Stimulated activated CD4-positive, alpha-beta T cell treated with anti-CD3 and anti-CD28 coated beads, Interleukin-15, amount 100 ng/mL, for 1 hour (primary cell): ENCODE measurements around the gene ADAMTS6.

Experiments used
- DNase-seq, 2 donors: peaks; one replicate each; pipeline ENCODE4 v3.0.0-alpha.2; 2020; ENCODE audit warnings: low read depth in 1 of 2, low spot score in 1 of 2

The ADAMTS6 gene

GRCh38 chr5:65152131-65152530 is 329.6 kb downstream of the ADAMTS6 start:
- no peak for DNase-seq

- DNase-seq = no peak
Observed at GRCh38 chr5:65151614-65152013, 330.1 kb downstream of the ADAMTS6 start.

- DNase-seq = no peak
Observed at GRCh38 chr5:65150599-65151304, 331.0 kb downstream of the ADAMTS6 start.

- no peak for DNase-seq
Observed at GRCh38 chr5:65149827-65150226, 331.9 kb downstream of the ADAMTS6 start.

DNA sequence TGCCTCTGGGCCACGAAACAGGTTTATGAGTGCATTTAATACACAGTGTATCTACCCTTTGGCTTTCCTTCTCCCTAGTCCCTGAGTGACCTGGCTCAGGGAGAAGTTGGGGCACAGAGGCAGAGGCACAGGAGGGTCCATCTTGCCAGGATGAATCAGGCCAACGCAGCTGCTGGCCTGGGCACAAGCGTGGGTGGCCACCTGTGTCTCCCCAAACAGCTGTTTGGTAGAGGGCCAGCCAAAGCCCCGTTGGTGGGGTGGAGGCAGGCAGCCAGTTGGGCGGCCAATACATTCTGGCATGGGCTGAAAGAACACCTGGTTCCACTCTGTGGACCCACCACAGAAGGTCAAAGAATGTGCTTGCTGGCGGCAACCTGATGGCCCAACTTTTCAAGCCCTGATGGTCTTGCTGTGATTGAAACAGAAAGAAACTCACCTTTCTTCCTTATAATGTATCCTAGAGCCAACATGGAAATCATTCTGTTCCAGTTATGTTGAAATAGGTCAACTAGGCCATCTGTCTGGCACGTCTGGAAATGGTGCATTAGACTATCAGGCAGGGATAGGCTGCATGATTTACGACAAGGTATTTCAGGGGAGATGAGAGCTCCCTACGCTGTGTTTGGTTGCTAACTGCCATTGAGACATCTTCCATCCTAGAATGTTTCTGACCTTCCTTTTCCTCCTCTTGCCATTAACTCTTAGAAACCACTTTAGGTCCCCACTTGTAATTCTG is 337.4 kb downstream of the ADAMTS6 start:
- no peak for DNase-seq

- no peak for DNase-seq
Observed at GRCh38 chr5:65142511-65143011, 339.2 kb downstream of the ADAMTS6 start.

DNA sequence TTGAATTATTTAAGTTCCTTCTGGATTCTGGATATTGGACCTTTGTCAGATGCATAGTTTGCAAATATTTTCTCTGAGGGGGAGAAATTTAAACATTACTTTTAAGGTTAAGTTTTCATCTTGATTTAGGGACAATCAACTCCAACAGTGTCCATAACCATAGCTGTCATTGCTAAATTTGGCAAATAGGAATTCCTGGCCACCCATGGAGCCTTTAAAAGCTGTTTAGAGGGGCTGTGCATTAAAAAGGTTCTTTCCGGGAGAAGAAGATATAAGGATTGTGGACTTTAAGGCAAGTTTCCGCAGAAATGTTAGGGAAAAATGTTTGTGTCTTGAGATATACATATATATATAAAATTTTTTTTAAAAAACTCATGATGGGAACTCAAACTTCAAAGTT is 339.7 kb downstream of the ADAMTS6 start:
- no peak for DNase-seq

GRCh38 chr5:65141493-65141892 is 340.2 kb downstream of the ADAMTS6 start:
- no peak for DNase-seq

DNA sequence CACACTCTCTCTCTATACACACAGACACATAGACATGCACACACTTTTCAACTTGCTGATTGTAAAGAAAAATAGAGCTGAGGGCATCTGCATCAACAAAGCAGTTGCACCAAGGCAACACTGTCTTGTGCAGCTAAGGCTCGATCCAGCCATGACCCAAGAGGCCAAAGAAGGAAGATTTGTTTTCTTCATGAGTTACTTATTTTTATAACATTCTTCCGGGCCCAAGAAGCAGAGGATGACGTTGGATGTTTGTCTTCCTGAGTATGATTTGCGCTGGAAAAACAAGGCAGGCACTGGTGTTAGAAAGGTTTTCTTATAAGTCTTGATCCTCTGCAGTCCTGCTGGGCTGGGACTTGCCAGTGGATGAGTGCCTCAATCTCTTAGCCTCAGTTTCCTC is 344.1 kb downstream of the ADAMTS6 start:
- DNase-seq = no peak

DNA sequence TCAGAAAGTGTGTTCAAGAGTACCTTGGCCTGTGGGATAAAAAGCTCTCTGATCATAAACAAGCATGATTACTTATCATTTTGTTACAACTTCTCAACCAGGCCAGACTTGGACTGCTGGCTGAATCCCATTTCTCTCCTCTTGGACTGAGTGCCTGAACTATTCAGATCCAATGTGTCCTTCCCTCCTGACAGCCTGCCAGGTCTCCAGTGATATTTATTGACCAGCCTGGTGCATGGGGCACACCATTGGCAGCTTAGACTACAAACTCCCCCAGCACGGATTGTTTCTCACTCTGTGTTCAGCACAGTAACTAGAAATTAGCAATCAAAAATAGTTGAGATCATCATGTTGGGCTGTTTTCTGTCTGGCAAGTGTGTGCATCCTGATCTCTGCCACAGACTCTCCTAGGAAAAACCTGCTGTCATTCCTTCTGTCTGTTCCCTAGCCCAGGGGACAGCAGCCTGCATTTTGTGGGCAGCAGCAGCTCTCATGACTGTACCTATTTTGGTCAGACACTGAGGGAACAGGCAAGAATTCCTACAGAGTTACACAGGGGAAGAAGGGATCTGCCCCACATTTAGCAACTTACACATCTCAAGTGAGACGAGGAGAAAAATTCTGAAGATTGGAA is 348.1 kb downstream of the ADAMTS6 start:
- no peak for DNase-seq

- DNase-seq = no peak
Observed at GRCh38 chr5:65132386-65132785, 349.3 kb downstream of the ADAMTS6 start.

- DNase-seq = no peak
Observed at GRCh38 chr5:65128226-65128625, 353.5 kb downstream of the ADAMTS6 start.

DNA sequence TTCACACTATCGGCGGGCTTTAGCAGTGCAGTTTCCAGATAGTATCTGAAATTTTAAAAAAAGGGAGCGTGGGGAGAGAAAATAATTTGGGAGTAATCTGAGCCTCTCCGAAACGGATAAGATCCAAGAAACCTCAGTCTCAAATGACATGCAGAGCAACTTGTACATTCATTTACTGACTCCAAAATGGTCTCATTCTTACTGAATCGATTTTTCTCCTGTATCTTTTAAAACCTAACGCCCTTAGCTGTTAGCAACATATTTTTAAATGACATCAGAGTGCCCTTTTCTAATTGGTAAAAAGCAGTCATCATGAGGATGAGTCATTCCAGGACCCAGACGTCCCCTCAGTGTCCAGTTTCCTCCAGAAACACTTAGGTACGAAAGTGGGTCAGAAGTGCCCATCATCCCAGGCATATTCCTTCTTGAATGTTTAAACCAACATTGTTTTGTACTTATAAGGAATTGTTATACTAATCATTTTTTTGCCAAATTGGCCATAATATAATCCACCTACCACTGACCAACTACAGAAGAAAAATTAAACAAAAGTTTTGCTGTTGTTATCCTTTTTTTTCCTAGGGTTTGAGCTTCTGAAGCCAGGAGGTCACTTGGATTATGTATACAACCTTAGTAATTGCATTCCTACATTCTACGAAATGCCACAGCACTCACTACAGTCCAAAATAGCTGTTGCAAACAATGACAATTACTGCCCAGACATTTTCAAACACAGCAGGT is 354.4 kb downstream of the ADAMTS6 start:
- DNase-seq = no peak

- no peak for DNase-seq
Observed at GRCh38 chr5:65126542-65127069, 355.1 kb downstream of the ADAMTS6 start.

- no peak for DNase-seq
Observed at GRCh38 chr5:65125591-65126541, 355.9 kb downstream of the ADAMTS6 start.

DNA sequence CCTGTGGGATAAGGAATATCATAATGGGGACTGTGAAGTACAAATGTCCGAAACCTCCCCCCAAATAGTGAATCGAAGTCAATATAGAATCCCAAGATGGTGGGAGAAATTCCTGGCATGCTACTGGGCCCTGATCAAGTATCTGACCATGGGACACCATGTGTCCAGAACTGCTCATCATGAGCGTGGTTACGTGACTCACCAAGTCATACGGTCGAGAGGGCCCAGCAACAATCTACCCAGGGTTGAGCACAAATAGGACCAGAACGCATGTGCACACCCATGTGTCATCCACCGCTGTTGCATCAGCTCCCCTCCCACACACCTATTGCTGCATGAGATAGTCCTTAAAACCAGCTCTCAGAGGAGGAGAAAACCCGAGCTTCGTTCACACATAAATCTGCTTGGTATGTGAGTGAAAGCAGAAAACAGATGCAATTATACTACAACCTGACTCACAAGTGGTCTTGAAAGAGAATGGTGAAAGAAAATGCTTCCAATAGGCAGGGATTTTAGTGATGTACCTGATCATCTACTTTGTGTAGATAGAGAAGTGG is 359.8 kb downstream of the ADAMTS6 start:
- DNase-seq = no peak

GRCh38 chr5:65120371-65120967 is 361.3 kb downstream of the ADAMTS6 start:
- no peak for DNase-seq

GRCh38 chr5:65117525-65117924 is 364.2 kb downstream of the ADAMTS6 start:
- DNase-seq = no peak

GRCh38 chr5:65113771-65114170 is 367.9 kb downstream of the ADAMTS6 start:
- DNase-seq = no peak
